Ascending aorta (tissue), 2 donors: Measurements from ENCODE around the gene KPNA2. TPM values are rescaled to one million over a fixed set of nuclear protein-coding genes. Genes with fewer than 3 reads are reported as not detected.
"Not testable (repeated sequence)": the region's sequence is repeated elsewhere in the genome, so short reads cannot be mapped to it uniquely, and the experiment has no call there.

Source experiments
- DNase-seq, 2 donors: peaks; one replicate each; pipeline ENCODE4 v3.0.0-alpha.2; 2019; ENCODE audit warnings: low spot score in 2 of 2
- H3K27ac ChIP-seq, 2 donors: fragments of 200-600 bp; sonication (generic); one replicate each; pipeline ENCODE4 v1.5.1; 2016 to 2017; ENCODE audit warnings: mild to moderate bottlenecking in 1 of 2
- H3K27me3 ChIP-seq: fragments of 200-600 bp; sonication (generic); one replicate; pipeline ENCODE4 v1.5.1; 2017
- H3K36me3 ChIP-seq, 2 donors: fragments of 200-600 bp; sonication (generic); one replicate each; pipeline ENCODE4 v1.5.1; 2016
- H3K4me1 ChIP-seq, 2 donors: fragments of 200-600 bp; sonication (generic); one replicate each; pipeline ENCODE4 v1.5.1; 2016 to 2017; ENCODE audit warnings: mild to moderate bottlenecking in 1 of 2
- H3K4me3 ChIP-seq, 2 donors: fragments of 200-600 bp; sonication (generic); one replicate each; pipeline ENCODE4 v1.5.1; 2016 to 2017; ENCODE audit warnings: mild to moderate bottlenecking in 1 of 2
- H3K9me3 ChIP-seq, 2 donors: fragments of 200-600 bp; sonication (generic); one replicate each; pipeline ENCODE4 v1.5.1; 2016
- intact Hi-C: fragments of 100-400 bp; cut with DNase I; formaldehyde crosslinking; loops from one replicate; pipeline ENCODE4 v1.15.1; 2023
- total RNA-seq: library from RNA; depleted of rRNA; stranded (reverse); fragments of >200 nt; gene quantifications from one replicate; pipeline ENCODE4 v1.1.0, GENCODE V29; 2016
- TF ChIP-seq, protein P1 (sequence below), 3 experiments: fragments of 200-600 bp in 2 of 3; fragments of 450-650 bp in 1 of 3; sonication (generic) in 2 of 3; IDR thresholded peaks; one replicate each; pipeline ENCODE4 v1.5.1; 2016 to 2019; ENCODE audit warnings: antibody characterized with exemption in 3 of 3, mild to moderate bottlenecking in 1 of 3, moderate library complexity in 1 of 3

KPNA2 gene
- total RNA-seq, 1 donor from 2014 or later, result 11.6 TPM

DNA sequence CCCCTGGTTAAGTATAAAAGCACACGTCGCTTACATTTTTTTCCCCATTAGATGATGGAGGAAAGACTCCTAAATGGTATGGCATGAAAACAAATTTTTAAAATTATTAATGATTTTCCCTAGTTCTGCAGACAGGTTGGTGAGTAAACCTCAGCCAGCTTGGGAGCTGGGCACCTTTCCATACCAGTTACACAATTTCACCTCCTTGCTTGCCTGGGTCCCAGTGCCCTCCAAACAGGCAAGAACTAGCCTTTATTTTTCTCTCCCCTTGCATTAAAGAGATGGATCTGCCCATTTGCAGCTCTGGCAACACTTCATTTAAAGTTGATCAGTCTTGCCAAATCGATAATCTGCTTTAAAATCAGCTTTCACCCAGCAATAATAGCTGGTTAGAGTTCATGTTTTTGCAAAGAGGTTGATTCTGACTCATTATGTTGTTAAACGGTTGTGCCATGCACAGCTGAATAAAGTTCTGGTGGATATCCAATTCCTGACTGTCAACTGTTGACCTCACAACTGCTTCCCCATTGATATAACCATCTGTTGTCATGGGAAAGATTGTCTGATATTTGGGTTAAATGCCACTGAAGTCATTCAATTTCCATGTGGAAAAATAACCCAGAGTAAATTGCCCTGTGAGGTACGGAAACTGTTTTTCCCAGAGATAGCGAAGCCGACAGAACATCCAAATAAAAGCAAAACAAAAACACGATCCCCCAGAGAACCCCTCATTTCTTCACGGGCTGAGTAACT is 40.5 kb upstream of the KPNA2 start:
- Histone ChIP-seq H3K27ac (peak overlapping the region in 1 of 2 donors; percentile 42), H3K9me3 (no peaks in the 10 kb centered on the region), H3K27me3 (no peaks in the 10 kb centered on the region), H3K4me3 (peak overlapping the region; percentile 64 to 91), H3K4me1 (peaks cover 4 to 9% of the 10 kb centered on the region in 2 donors), H3K36me3 (no peaks in the 10 kb centered on the region)
- intact Hi-C loops, result loop anchor here (1.0 kb wide), 1 partner anchor 40 kb away; the partner anchor contains the start of gene KPNA2
- DNase-seq, result peak in 1 of 2 donors; percentile 65
- TF ChIP-seq, protein P1, sequence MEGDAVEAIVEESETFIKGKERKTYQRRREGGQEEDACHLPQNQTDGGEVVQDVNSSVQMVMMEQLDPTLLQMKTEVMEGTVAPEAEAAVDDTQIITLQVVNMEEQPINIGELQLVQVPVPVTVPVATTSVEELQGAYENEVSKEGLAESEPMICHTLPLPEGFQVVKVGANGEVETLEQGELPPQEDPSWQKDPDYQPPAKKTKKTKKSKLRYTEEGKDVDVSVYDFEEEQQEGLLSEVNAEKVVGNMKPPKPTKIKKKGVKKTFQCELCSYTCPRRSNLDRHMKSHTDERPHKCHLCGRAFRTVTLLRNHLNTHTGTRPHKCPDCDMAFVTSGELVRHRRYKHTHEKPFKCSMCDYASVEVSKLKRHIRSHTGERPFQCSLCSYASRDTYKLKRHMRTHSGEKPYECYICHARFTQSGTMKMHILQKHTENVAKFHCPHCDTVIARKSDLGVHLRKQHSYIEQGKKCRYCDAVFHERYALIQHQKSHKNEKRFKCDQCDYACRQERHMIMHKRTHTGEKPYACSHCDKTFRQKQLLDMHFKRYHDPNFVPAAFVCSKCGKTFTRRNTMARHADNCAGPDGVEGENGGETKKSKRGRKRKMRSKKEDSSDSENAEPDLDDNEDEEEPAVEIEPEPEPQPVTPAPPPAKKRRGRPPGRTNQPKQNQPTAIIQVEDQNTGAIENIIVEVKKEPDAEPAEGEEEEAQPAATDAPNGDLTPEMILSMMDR (IDR thresholded peaks at IDR 0.05), result no peak

DNA sequence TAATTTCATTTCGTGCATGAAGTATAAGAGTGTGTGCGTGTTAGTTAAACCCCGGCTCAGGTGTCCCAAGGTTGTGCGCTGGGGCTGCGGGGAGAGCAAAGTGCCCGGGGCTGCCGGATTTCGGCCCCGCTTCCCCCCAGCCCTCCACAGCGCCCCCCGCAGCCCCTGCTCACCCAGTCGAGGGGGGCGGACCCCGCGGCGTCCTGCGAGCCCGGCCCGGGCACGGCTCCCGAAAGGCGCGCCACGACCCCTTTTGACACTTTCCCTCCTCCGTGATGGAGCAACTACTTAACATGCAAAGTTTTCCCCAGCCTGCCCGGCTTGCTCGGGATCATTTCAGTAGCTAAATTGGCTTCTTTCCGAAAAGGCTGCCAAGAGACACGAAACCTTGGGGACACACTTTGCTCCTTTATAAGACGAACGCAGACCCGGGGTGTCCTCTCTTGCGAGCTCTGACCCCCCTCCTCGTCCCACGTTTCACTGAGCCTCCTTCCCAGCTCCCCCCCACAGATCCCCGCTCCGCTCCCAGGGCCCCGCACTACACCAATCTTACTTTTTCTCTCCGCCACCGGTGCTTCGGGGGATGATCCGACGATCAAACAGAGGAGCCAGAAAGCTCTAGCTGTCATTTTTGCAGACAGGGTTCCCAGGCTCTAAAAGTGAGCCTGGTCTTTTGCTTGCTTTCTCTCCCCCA is 39.8 kb upstream of the KPNA2 start:
- H3K4me3 ChIP-seq, result peak overlapping the region; percentile 64 to 91
- H3K4me1 ChIP-seq, result peaks cover 4 to 9% of the 10 kb centered on the region in 2 donors
- peak in 1 of 2 donors; percentile 65 for DNase-seq
- no peaks in the 10 kb centered on the region for H3K36me3 ChIP-seq
- intact Hi-C loops, result loop anchor here (1.0 kb wide), 1 partner anchor 40 kb away; the partner anchor contains the start of gene KPNA2
- H3K27me3 ChIP-seq, result no peaks in the 10 kb centered on the region
- peak overlapping the region; percentile 1 to 42 for H3K27ac ChIP-seq
- TF ChIP-seq, protein P1 (IDR thresholded peaks at IDR 0.05), result no peak
- no peaks in the 10 kb centered on the region for H3K9me3 ChIP-seq

DNA sequence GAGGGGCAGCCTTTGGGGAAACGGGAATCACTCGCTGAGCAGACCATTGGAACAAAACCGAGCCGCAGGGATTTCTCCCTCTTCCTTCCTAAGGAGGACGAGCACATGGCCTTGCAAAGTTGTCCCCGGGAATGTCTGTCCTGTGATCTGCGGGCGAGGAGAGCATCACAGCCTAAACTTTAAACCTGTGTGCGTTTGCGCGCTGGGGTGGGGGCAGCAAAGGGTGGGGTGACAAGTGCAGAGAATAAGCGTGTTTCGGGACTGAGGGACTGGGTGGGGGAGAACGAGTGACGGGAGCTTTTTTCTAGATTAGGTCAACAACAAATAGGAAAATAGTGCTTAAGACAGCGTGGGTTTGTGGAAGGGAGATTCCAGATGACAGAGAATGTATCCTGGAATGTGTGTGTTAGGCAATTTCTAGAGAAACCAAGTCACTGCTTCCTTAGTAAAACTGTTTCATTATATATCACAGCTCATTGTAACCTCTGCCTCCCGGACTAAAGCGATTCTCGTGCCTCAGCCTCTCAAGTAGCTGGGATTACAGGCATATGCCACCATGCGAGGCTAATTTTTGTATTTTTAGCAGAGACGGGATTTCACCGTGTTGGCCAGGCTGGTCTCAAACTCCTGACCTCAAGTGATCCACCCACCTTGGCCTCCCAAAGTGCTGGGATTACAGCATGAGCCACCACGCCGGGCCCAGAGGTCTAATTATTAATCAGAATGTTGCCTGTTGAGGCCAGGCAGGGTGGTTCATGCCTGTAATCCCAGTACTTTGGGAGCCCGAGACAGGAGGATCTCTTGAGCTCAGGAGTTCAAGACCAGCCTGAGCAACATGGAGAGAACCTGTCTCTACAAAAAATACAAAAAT is 39.0 kb upstream of the KPNA2 start, which contains the start of gene C17orf58:
TSS of gene C17orf58 (minus strand) at position 169 of the 871 bp plus-strand sequence. CDS start 271 bp downstream, outside the sequence.
- intact Hi-C loops, H3K4me1 ChIP-seq, H3K9me3 ChIP-seq, H3K36me3 ChIP-seq, H3K27me3 ChIP-seq: not testable (repeated sequence)
- DNase-seq, result peak in 1 of 2 donors; percentile 57
- Histone ChIP-seq H3K27ac (peak within 1 kb of the TSS; percentile 1 to 42), H3K4me3 (peak within 1 kb of the TSS; percentile 64 to 91)

DNA sequence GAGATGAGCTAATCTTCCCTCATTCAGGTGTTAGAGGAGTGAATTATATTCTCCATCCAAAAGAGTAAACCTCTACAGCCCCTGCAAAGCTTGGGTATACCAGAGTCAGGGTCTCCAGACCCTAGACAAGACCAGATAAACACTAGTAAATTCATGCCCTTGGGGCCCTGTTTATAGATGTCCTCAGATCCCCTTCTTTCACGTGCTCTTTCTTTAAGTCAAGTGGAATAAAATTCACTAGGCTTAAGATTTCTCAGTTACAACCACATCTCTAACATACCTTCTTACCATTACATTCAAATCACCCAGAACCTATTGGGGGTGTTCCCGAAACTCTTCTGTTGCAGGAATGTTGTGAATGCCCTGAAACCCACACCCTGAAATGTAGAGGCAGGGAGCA is 37.1 kb upstream of the KPNA2 start:
- no peaks in the 10 kb centered on the region for H3K9me3 ChIP-seq
- intact Hi-C loops, result no loop called here
- no peak overlapping the region for H3K27ac ChIP-seq
- peaks cover 4 to 9% of the 10 kb centered on the region in 2 donors for H3K4me1 ChIP-seq
- no peaks in the 10 kb centered on the region for H3K36me3 ChIP-seq
- TF ChIP-seq, protein P1 (IDR thresholded peaks at IDR 0.05), result no peak
- H3K27me3 ChIP-seq, result no peaks in the 10 kb centered on the region
- no peak overlapping the region for H3K4me3 ChIP-seq
- DNase-seq, result no peak

DNA sequence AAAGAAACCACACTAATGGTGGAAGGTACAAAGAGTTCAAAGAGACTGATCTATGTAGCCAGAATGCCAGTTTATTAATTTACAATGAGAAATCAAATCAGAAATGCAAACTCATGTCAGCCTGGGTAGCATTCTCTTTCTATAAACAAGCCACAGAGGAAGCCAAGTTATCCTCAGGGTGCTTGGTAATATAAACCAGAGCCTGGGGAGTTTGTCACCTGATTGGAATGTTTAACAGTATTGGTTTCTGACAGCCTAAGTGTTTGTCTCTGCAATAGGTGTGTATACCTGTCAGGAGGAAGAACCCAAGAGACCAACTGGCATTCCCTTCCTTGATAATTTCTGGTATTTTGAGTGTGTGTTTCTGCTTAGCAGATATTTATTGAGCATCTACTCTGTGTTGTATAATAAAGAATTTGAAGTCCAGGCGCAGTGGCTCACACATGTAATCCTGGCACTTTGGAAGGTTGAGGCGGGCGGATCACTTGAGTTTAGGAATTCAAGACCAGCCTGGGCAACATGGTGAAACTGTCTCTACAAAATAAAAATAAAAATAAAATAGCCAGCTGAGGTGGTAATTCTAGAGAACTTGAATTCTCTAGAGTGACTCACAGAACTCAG is 36.1 kb upstream of the KPNA2 start:
- H3K27me3 ChIP-seq, result no peaks in the 10 kb centered on the region
- TF ChIP-seq, protein P1 (IDR thresholded peaks at IDR 0.05), result no peak
- DNase-seq, result peak in 1 of 2 donors; percentile 51
- H3K9me3 ChIP-seq, result no peaks in the 10 kb centered on the region
- no peak overlapping the region for H3K4me3 ChIP-seq
- H3K36me3 ChIP-seq, result no peaks in the 10 kb centered on the region
- no peak overlapping the region for H3K27ac ChIP-seq
- intact Hi-C loops, result no loop called here
- H3K4me1 ChIP-seq, result peaks cover 4 to 9% of the 10 kb centered on the region in 2 donors
